IPS-NIHi7 (cell line): Measurements from ENCODE around the gene ANKRD16.
A peak's percentile ranks its signal among the peaks of the same experiment; 100 is the strongest.
"Not testable (repeated sequence)": the region's sequence is repeated elsewhere in the genome, so short reads cannot be mapped to it uniquely, and the experiment has no call there.

ENCODE experiments used
- DNase-seq: peaks from one replicate; pipeline ENCODE4 v3.0.0; 2012; ENCODE audit warnings: mixed read lengths; ENCODE audit errors: extremely low spot score

ANKRD16 gene

DNA sequence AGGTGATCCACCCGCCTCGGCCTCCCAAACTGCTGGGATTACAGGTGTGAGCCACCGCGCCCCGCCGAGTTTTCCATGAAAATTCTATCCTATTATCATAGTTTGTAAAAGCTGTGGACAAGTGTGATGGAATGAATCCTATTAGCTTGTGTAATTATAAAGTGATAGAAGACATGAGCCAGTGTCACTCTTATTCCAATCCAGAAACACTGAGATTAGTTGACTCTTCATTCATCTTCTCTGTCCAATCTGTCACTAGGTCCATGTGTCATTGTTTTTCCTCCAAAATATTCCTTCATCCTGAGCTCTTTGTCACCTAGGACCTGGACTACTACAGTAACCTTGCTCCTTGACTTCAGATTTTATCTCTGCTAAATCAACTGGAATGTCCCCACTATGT is 13.9 kb upstream of the ANKRD16 start:
- DNase-seq, result no peak

- DNase-seq, result no peak
Measured at GRCh38 chr10:5902511-5903274, 13.0 kb upstream of the ANKRD16 start.

DNA sequence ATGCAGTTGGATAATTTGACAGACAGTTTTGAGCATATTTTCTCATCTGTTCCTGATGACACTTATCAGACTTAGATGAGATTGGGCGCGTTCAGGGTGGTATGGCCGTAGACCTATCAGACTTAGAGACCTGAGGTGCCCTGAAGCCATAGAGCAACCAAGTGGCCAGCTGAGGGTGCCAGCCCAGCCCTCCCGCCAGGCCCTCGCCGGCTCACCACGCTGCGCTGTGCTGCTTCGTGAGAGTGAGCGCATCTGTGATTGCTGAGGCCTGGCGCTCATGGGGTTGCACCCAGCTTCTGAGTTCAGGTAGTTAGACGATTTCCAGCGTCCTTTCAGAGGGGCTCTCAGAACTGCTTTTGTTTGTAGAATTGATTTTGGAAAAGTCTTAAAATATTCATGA is 10.6 kb upstream of the ANKRD16 start:
- DNase-seq, result no peak

GRCh38 chr10:5898163-5898562 is 8.5 kb upstream of the ANKRD16 start:
- DNase-seq, result no peak

DNA sequence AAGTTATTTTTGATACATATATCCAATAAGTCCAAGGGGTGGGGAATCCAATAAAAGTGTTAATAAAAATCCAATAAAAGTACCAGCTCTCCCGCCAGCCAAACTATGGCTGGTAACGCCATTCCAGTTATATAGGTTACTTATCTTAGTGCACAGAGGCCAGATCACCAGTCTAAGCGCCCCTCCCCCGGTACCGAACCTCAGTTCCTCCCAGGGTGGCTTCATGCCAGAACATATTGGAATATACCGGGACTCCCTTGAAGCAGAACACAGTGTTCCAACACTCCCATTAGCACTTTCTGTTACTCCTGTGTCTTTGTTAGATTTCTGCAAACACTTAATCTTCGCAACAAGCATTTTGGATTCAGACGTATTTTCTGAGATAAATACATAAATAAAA is 7.8 kb upstream of the ANKRD16 start:
- no peak for DNase-seq

- no peak for DNase-seq
Measured at GRCh38 chr10:5897053-5897340, 7.3 kb upstream of the ANKRD16 start.

DNA sequence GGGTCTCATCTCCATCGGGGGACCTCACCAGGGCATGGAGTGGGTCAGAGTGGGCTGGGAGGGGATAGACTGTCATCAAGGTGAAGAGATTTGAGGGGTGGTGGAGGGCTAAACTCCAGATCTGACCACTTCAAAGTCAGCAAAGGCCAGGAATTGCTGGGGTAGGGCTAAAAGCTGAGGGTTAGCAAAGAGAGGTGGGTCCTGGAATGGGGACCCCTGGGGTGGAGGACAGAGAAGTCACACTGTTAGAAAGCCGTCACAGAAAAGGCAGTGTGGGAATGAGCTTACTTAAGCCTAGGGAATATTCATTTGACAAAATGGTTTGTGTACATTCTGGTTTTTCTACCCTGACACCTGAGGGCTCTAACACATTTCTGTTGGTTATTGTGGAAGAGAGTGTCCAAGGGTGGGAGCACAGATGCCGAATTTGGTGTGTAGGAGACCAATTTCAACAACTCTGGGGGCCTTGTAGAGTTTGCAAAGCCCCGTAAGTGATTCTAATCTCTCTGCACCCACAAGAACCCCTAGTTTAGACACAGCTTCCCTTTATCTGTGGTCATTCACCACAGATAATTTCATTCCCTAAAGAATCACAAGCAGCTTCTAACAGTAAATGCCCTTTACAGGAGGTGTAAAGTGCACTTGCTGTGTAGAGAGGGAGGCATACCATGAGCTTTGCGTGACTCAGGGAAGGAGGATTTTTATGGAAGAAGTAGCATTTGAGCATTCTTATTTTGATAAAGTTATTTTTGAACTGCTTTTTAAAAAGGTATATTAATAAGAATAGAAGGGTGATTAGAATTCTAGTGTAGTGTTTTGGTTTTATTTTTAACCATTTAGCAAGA is 6.7 kb upstream of the ANKRD16 start:
- peak; percentile 10 for DNase-seq

- DNase-seq, result peak; percentile 7
Measured at GRCh38 chr10:5895804-5896203, 6.1 kb upstream of the ANKRD16 start.

DNA sequence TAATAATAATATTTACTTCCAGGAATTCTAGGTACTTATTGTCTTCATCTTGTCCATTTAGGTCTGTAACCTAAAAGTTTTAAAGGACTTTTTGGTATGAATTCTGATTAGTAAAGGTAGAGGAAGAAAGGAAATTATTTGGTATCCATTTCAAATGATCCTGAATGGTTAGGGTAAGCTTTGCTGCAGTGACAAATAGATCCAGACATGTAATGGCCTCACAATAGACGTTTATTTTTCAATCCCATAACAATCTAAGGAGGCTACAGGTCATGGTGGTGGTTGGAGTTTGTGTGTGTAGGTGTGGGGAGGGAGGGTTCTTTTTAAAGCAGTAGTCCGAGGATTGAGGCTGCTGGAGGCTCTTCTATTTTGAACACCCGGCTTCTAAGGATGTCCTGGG is 5.7 kb upstream of the ANKRD16 start:
- DNase-seq, result no peak

- no peak for DNase-seq
Measured at GRCh38 chr10:5894873-5895272, 5.2 kb upstream of the ANKRD16 start.

- DNase-seq, result no peak
Measured at GRCh38 chr10:5894403-5894802, 4.7 kb upstream of the ANKRD16 start.

- DNase-seq, result no peak
Measured at GRCh38 chr10:5893321-5893720, 3.6 kb upstream of the ANKRD16 start.

- DNase-seq, result no peak
Measured at GRCh38 chr10:5892007-5892406, 2.3 kb upstream of the ANKRD16 start.

DNA sequence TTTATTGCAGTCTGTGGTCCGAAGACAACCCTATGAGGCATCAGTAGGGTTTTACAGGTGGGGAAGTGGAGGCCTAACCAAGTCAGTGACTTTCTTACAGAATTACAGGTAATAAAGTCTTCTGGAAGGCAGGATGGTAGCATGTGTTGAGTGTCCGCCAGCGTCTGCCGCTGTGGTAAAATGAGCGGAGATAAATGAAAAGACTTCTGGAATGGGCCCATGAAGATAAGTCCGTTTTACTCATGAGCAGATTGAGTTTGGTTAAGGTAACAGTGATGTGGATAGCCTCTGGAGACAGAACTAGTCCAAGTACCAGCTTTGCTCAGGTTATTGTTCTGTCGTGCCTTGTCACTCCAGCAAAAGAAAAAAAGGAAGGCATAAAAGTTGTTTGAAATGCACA is 1.3 kb upstream of the ANKRD16 start:
- DNase-seq, result no peak

DNA sequence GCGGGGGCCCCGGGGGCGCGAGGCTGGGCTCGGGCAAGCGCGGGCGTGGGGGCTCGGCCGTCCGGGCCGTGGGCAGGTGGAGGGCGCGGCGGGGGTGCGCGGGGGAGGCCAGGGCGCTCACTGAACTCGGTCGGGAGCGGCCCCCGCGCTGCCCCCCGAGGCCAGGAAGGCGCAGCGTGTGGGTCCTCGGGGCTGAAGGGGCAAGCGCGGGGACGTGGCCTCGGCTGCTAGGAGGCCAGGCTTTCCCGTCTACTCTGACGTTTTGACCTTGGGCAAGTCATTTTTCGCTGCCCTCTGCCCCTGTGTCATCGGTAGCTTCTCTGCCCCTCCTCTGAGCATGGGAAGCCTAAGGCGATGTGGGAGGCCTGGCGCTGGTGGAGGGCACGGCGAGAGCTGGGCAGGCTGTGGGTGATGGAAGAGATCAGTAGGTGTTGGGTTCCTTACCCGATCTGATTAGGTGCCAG is 791 bp upstream of the ANKRD16 start:
- no peak for DNase-seq

GRCh38 chr10:5888843-5889623 is 660 bp downstream of the ANKRD16 start:
- peak; percentile 54 for DNase-seq

DNA sequence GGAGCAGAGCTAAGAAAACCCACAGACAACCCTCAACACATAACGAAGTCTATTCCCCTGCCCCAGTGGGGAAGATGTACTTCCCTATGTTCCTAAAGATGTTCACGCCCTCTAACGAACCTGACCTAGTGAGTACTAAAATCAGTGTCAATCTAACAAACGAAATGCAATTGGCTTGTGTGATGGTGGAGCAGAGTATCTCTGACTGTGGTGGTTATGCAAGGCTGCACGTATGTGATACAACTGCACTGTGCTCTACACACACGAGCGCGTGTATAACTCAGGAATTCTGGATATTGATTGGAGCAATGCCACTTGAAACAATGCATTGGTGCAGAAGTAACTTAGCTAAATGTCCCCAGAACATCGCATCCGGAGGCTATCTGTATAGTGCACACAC is 1.3 kb downstream of the ANKRD16 start:
- DNase-seq, result no peak

DNA sequence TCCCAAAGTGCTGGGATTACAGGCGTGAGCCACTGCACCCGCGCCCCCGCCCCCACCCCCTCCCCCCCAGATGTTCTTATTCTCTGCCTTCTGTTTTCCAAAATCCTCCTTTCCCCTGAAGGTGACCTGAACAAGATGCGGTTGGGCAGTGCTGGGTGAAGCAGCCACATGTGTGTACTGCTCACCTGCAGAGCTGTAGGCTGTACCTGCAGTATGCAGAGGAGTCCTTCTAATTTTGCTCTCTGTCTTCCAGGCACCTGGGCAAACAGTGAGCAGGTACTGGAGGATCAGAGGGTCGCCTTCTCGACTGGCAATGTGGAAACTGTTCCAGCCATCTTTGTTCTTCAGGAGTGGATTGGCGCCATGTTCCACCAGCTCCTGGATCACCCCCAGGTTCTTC is 2.1 kb downstream of the ANKRD16 start:
- no peak for DNase-seq

- no peak for DNase-seq
Measured at GRCh38 chr10:5887029-5887428, 2.7 kb downstream of the ANKRD16 start.

GRCh38 chr10:5885619-5886018 is 4.1 kb downstream of the ANKRD16 start:
- no peak for DNase-seq

DNA sequence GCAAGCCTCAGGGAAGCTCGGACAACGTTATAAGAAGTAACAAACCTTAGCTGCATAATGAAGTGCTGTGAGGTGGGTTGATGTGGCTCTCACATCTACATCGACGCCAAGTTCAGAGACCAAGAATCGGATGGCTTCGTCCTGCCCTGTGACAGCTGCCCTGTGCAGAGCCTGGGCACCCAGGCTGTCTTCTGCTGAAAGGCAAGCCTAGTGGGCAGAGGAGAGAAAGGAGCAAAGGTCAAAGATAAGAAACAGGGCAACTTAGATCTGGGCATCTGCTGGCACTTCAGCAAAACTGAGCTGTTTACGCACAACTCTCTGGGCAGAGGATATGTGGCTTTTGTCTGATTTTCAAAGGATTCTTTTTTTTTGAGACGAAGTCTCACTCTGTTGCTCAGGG is 6.7 kb downstream of the ANKRD16 start:
- DNase-seq, result no peak

- not testable (repeated sequence) for DNase-seq
Measured at GRCh38 chr10:5877041-5877440, 12.7 kb downstream of the ANKRD16 start.
